Posterior cingulate gyrus (tissue), 11 donors: ENCODE data around the gene IFIT3.

ENCODE experiments used
- DNase-seq, 10 donors: peaks; one replicate each; pipeline versions ENCODE4 v3.0.0 to v3.0.0-alpha.2; 2020 to 2021; ENCODE audit warnings: mixed read lengths in 3 of 10
- intact Hi-C: fragments of 100-400 bp; cut with DNase I; formaldehyde crosslinking; loops from one replicate; pipeline ENCODE4 v1.15.1; 2023

IFIT3 gene

DNA sequence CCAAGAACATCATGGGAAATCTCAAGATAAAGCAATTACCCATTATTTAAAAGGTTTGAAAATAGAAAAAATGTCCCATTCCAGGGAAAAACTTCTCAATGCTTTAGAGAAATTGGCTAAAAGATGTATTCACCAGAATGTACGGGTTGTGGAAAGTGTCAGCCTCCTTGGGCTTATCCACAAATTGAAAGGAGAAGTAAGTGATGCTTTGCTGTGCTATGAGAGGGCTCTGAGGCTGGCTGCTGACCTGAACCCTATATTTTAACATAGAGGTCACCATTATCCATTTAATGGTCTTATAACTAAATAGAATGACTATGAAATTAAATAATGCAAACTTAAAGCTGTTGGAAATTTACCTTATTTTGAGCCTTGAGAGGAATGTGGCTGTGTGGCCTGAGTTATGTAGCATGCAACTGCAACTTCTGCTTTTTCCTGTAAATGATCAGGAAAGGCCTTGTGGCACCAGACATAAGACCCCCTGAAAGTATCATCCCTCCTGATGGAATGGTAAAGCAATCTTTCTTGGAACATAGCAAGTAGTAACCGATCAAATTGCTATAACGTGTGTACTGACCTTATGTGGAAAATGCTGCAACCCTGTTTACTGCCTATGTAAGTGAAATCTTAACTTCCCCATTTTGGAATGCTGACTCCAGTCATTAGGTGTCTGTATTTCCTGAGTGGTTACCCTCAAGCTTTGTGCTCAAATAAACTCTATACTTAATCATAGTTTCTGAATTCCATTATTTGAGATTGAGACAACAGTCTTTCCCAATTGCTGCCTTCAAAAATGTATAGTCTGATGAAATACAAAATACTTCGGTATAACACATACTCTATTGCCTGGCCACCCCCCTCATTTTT, 56.9 kb downstream of the IFIT3 start:
- intact Hi-C loops = no loop called here
- DNase-seq = no peak

DNA sequence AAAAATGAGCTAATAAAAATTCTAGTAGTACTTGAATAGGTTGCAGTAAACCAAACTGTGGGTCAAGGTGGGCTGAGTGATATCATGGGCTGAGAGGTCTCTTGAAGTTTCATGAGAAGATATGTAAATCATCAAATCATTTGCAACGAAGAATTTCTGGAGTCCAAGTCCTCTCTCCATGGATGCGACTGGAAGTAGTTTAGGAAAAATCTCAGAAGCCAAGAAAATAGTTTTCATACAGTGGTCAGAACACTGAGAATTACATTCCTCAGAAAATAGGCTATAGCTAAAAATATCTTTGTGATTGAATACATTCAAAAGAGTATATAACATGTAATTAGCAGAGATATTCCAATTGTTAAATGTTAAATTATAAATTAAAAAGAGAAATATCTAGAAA, 61.0 kb downstream of the IFIT3 start:
- intact Hi-C loops = no loop called here
- no peak for DNase-seq

- no peak for DNase-seq
- intact Hi-C loops = no loop called here
Measured at GRCh38 chr10:89389254-89389653, 61.5 kb downstream of the IFIT3 start.
